Raji (cell line): ENCODE measurements around the gene WBP11.

ENCODE experiments used
- POLR2A ChIP-seq: IDR thresholded peaks from 2 replicates; pipeline ENCODE4 v1.6.1; 2011; ENCODE audit warnings: low read depth, low read length, control low read depth; ENCODE audit not compliant: insufficient read depth

Gene WBP11

DNA sequence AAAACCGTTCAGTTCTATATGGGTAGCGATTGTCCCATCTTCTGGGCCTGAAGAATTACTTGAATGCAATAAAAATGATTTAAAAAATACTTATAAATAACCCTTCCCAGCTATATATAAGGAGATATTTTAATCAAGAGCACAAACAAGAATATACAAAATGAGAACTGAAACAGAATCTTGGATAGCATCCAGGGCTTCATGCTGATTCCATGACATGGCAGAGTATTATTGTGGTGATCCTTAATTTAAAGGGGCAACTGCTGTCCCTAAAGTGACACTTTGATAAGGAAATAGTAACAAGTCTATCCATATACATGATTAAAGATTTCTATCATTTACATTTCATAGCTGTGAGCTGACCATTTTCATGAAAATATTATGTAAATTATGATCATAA is 18.8 kb downstream of the WBP11 start:
- no peak for TF ChIP-seq POLR2A

DNA sequence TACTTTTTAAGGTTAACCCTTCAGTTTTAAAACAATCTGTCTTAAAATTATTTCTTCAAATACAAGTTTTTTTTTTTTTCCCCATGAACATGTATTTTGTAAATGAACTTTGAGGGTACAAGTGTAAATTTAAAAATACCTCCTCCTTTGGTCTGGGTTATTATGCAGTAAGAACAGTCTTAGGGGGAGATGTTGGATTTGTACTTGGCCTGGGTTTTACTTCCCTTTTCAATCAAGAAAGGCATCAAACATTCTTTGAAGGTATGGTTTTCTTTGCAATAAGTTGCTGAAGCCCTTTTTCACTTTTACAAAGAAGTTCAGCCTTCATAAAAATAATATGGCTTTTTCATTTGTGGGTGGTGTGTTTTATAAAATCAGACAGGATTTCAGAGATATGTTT is 20.5 kb downstream of the WBP11 start:
- no peak for TF ChIP-seq POLR2A

DNA sequence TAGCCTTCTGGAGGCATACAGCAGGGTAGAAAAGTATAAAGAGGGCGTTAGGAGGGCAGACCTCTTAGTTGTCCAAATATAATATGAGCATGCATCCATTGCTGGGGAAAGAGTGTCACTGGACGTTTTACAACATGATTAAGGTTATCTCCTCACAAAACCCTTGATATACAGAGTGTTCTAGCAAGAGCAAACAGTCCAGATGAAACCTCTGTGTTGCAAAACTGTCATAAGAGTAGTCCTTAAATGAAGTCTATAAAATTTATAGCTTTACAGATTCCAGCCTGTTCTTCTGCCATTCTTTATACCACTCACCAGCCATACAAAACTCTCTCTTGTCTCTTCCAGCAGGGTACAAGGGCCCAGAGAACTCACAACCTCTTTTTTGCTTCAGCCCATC is 21.7 kb downstream of the WBP11 start:
- no peak for TF ChIP-seq POLR2A

DNA sequence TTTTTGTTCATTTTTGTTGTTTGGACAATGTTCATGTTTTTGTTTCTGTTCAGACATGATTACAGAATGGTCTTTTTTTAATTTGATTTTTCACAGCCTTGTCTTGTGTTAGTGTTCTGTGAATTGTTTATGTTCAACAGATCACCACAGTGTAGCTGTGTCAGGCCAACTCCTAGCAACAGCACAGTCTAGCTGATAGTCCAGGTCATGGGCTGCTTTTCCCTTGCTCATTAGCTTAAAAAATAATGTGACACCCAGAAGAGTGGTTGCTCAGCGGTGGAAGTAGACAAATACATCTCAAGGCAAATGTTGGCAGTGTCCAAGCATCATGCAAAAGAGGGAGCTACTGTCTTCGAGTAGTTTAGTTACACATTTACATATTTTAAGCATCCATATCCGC is 22.4 kb downstream of the WBP11 start:
- TF ChIP-seq POLR2A: no peak

DNA sequence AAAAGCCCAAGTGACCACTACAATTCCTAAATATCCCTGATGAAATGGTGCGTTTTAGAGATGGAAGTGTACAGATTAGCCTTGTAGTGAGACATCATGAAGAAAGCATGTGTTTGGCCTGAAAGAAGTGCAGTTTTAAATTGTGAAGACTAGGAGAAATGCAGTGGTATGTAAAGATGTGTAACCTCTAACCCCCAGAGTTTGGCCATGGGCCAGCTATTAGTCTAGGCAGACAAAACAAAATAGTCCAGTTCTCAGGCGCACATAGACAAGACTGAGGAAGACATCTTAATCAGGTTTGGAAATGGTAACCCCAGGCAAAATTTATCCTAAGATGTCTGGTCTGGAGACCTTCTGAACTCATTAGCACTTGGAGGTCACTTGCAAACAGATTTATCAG is 23.4 kb downstream of the WBP11 start:
- TF ChIP-seq POLR2A: no peak

DNA sequence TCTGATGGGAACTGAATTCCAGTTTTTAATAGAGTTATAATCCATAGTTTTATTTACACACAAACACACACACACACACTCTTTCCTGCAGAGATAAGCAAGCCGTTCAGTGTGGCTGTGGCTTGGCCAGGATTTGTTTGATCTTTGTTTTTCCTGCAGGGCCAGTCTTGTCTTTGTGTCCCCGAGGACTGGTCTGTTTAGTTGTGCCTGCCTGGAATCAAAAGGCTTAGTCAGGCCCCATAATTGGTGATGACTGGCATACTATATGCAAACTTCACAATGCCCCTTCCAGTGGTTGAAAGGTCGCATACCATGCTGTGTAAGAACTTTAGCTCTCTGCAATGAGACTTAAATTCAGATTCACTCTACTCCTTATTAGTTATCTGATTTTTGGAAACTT is 26.0 kb downstream of the WBP11 start:
- TF ChIP-seq POLR2A: no peak

DNA sequence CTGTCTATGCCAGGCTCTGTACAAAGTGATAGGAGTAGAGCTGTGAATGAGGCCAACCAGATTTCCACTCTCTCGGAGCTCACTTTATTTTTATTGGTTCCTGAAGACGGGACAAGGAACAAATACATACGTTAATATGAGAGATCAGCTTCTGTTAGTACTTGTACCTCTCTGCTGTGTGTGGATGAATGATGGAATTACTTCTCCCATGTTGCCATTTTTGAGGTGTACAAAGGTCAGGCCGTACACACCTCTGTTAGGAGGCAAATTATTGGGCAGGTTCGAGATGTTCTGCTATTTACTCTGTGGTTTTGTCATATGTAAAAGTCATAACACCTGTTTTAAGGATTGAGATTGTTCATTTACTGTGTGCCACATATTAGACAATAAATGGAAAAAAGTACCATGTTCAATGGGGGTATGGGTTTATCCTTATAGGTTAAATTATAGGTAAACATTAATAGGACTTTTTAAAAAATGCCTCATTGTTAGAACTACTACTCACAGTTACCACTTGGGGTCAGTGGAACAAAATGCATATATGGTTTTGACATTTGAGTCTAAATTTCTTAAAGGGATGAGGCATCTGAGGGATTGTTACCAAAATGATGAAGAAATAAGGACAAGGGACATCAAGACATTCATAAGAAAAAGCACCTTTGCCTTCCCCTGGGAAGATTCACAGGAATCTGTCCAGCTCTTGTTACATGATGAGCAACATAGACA is 26.9 kb downstream of the WBP11 start:
- no peak for TF ChIP-seq POLR2A

DNA sequence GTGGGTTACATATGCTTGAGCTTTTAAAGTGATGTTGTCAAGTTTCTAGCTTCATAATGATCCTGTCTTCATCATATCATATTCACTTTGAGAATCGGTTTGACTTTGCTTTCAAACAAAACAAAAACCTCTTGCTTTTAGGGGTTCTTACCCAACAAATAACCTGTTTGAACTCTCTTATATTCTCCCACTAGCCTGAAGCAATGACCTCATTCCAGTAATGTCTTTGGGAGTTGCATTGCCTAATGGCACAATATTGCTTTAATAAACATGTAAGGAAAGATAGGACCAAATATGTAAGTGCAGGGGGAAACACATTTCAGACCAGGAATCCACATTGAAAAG is 27.7 kb downstream of the WBP11 start:
- no peak for TF ChIP-seq POLR2A

DNA sequence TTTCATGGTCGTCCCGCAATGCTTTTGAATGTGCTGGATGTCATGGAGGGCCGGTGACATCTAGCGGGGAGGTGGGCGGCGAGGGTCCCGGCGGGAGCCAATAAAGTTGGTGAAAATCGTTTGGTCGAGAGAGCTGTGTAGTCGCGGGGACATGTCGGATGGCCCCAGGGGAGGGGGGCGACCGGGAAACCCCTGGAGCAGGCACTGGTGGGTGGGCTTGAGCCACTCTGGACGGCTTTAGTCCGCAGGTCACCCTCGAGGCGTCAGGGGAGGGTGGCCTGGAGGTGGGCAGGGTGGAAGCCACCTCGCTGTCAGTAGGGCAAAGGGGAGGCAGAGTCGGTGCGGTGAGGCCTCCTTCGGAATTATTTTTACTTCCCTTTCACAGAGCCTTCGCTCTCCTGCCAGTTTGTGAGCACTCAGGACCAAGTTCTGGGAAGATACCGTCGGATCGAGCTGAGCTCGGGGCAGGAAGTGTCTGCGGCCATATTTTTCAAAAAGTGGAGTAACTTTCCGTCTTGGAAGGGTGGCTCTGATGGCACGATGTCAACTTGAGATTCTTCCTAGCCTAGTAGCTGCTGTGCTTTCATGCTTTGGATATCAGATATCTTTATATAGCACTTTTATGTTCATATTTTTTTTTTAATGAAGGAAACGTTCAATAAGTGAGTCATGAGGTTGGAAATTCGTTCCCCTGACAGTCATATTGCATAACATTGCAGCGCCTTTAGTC is 28.2 kb downstream of the WBP11 start:
- TF ChIP-seq POLR2A: no peak

DNA sequence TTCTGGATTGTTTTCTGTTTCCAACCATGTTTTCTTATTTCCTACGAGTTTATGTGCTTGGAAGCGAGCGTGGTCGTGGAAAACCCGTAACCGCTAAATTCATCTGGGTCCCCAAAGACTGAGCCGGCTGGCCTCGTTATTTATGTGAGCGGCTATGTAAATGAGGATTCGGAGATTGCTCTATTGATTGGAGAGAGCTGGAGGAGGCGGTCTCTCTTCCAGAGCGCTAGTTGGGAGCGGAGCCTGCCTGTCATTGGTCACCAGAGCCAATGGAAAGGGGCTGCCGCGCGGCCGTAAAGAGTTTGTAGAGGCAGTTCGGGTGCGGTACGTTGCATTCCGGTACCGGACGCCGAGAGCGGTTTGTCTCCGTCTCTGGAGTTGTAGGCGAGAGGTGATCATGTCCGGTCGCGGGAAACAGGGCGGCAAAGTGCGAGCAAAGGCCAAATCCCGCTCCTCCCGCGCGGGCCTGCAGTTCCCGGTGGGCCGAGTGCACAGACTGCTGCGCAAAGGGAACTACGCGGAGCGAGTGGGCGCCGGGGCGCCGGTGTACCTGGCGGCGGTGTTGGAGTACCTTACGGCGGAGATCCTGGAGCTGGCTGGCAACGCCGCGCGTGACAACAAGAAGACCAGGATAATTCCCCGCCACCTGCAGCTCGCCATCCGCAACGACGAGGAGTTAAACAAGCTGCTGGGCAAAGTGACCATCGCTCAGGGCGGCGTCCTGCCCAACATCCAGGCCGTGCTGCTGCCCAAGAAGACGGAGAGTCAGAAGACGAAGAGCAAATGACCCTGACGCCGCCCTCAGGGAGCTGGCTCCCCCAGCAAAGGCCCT is 29.0 kb downstream of the WBP11 start:
- TF ChIP-seq POLR2A: peak; percentile 47

DNA sequence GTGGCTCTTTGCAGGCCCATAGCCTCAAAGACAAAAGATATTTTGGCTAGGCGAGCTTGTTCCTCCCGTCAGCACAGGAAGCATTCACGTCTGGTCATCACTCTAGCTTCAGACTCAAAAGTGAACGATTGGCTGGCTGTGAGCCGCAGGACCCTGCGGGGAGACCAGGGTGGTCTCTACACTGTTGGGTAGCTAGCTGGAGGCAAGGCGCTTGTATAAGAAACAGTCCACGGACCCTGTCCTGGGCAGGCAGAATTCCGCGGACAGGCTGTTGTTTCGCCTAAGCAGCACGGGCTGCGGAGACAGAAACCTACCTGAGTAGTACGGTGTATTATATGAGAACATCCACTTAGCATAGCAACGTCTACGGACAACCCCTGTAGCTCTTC is 29.6 kb downstream of the WBP11 start:
- no peak for TF ChIP-seq POLR2A

DNA sequence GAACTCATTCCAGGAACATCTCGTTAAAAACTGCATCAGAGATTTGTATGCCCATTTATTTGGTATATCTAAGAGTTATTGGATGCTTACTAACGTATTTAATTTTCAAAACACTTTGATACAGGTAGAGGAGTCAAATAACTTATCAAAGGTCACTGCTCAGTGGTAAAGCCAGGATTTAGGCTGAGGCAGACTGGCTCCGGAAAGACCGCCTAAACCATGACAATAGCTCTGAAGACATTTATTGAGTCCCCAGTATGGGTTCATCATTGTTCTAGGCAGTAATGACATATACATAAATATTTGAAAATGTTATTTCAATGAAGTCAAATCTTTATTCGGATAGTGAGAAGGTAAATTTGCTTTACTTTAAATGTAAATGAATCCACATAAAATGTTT is 30.3 kb downstream of the WBP11 start:
- TF ChIP-seq POLR2A: no peak

DNA sequence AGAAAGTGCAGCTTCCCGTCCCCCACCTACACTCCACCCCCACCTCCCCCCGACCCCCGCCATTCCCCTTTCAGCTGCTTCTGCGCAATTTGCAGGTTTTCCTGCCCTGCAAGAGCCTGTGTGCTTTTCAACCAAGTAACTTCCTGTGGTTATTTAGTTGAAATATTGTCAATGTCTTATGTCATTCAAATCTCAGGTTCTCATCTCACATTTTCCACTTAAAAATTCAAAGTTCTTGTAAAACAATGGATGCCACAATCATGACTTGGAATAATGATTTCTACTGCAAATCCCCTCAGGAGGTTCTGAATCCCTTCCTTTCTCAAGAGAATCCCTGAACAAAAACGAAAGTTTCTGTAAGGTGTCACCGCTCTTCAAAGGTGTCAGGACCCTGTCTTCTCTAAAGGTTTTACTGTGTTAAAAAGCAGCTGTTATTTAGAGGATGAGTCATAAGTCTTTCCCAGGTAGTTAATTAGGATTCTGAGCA is 31.6 kb downstream of the WBP11 start:
- TF ChIP-seq POLR2A: no peak

DNA sequence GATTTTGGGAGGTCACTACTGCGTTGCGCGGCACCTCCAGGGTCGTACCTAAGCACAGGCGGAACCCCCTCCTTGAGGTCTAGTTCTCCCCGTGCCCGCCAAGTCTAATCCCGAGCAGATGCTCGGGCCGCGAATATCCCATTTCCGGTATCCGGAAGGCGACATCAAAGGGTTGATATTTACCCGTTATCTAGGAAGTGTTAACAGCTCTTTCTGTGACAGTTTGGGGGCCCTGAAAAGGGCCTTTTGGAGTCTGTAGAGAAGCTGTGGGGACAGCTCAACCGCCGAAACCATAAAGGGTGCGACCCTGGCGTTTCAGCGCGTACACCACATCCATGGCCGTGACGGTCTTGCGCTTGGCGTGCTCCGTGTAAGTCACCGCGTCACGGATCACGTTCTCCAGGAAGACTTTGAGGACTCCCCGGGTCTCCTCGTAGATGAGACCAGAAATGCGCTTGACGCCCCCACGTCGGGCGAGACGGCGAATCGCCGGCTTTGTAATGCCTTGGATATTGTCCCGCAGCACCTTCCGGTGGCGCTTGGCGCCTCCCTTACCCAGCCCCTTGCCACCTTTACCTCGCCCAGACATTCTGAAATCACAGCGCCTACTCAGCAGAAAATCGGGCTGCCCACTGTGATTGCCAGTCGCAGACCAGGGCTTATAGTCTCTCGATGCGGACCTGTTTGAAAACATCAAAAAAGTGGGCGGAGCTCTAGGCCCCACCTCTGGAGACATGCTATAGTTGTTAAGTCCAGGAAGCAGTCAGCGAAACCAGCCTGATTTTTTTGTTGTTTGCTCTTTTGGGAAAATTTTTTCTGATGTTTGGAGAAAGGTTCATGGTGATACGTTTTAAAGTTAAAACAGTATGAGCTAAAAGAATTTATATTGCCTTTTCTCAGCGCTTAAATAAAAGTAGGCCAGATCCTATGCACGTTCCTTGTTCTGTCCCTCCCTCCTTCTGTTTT is 32.5 kb downstream of the WBP11 start:
- TF ChIP-seq POLR2A: peak; percentile 99
